AG10803 (cell line): Measurements from ENCODE around the gene ZNF316.

Source experiments
- DNase-seq: peaks from one replicate; pipeline ENCODE4 v3.0.0; 2010; ENCODE audit warnings: low read depth
- H3K4me3 ChIP-seq: 2 replicates; pipeline ENCODE4 v1.5.1; 2011; ENCODE audit warnings: mild to moderate bottlenecking, low read length, control low read depth
- TF ChIP-seq, protein P1 (sequence below): conservative IDR thresholded peaks from 2 replicates; pipeline ENCODE4 v1.5.1; 2011; ENCODE audit warnings: mild to moderate bottlenecking, low read length, control low read depth, inconsistent platforms

ZNF316 gene

DNA sequence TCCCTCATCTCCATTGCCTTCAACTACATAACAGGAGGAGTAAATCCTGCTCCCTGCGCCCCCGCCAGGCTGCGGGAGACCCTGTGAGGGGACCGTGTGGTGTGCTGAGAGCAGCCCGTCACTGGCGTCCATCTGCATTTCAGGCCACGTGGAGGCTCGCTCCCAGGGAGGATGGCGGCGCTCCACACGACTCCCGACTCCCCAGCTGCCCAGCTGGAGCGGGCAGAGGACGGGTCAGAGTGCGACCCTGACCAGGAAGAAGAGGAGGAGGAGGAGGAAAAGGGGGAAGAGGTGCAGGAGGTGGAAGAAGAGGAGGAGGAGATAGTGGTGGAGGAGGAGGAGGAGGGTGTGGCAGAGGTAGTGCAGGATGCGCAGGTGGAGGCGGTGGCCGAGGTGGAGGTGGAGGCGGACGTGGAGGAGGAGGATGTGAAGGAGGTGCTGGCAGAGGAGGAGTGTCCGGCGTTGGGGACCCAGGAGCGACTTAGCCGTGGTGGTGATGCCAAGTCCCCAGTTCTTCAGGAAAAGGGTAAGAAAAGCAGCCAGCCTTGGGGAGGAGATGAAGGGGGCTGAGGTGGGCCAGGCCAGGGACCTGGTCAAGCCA is 5.2 kb downstream of the ZNF316 start:
- TF ChIP-seq, protein P1, sequence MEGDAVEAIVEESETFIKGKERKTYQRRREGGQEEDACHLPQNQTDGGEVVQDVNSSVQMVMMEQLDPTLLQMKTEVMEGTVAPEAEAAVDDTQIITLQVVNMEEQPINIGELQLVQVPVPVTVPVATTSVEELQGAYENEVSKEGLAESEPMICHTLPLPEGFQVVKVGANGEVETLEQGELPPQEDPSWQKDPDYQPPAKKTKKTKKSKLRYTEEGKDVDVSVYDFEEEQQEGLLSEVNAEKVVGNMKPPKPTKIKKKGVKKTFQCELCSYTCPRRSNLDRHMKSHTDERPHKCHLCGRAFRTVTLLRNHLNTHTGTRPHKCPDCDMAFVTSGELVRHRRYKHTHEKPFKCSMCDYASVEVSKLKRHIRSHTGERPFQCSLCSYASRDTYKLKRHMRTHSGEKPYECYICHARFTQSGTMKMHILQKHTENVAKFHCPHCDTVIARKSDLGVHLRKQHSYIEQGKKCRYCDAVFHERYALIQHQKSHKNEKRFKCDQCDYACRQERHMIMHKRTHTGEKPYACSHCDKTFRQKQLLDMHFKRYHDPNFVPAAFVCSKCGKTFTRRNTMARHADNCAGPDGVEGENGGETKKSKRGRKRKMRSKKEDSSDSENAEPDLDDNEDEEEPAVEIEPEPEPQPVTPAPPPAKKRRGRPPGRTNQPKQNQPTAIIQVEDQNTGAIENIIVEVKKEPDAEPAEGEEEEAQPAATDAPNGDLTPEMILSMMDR = no peak
- no peak for DNase-seq
- H3K4me3 ChIP-seq = no peak overlapping the region

DNA sequence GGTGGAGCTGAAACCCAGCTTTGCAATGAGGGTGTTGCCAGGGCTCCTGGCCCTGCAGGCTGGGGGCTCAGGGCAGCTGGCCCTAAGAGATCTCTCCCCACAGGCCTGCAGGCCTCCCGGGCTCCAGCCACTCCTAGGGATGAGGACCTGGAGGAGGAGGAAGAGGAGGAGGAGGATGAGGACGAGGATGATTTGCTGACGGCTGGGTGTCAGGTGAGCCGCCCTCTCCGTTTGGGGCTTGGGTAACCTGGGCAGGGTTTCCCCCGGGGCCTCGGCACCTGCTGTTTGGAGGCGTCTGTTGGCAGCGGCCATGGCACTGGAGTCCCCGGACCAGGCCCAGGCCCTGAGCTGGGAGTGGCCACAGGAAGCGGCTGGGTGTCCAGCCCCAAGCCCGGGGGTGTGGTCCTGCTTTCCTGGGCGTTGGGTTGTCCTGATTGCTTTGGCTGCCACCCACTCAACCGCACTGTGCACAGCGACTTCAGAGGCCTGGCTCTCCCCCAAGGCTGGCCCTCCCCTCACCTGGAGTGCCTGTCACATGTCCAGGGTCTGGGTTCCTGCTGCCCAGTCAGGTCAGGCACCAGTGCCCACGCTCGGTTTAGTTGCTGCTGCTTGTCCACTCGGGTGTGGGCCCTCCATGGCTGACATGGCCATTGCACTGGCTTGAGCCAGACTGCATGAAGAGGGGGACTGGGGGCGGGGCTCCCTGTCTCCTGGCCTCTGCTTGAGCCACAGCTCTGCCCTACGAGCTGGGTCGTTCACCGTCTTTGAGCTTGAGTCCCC is 5.9 kb downstream of the ZNF316 start:
- no peak for DNase-seq
- no peak overlapping the region for H3K4me3 ChIP-seq
- TF ChIP-seq, protein P1 = no peak

DNA sequence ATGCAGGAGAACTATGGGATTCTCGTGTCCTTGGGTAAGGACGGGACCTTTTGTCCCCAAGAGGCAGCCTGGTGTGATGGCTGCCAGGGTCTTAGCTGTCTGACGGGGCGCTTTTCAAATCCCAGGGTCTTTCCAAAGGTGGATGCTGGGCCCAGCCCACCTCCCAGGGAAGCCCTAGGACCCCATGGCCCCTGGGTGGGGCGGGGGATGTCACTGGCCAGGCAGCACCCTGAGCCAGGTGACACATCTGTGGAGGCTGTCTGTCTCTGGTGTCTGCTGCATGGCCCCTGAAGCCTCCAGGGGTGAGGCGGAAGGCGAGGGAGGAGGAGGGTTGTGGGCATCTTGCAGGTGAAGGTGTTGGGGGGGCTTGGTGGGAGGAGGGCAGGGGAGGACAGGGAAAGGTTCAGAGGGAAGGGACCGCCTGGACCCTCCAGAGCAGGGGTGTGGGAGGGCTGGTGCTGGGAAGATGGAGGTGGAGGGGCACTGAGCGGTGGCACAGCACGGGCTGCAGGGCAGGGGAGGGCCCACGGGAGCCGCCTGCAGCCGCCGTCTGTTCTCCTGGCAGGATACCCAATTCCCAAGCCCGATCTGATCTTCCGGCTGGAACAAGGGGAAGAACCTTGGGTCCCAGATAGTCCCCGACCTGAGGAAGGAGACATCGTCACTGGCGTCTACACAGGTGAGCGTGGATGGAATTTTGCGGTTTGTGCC is 7.0 kb downstream of the ZNF316 start:
- H3K4me3 ChIP-seq = no peak overlapping the region
- no peak for DNase-seq
- TF ChIP-seq, protein P1 = no peak

DNA sequence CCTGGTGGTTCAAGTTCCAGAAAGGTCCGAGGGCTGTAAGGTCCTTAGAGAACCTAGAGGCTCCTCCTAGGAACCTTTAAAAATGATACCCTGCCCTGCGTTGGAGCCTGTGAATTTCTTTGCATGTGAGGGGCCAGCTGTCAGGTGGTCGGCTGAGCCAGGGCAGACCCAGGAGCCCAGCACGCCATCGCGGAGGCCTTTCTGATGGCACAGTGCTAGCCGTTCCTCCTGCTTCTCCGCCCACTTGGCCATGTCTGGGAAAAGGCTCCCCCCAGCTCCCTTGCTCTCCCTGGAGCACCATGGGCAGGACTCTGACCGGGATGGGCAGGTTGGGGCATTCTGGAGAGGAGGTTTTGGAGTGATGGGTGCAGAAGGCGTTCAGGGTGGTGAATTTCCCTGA is 7.6 kb downstream of the ZNF316 start:
- no peak overlapping the region for H3K4me3 ChIP-seq
- DNase-seq = no peak
- TF ChIP-seq, protein P1 = no peak

DNA sequence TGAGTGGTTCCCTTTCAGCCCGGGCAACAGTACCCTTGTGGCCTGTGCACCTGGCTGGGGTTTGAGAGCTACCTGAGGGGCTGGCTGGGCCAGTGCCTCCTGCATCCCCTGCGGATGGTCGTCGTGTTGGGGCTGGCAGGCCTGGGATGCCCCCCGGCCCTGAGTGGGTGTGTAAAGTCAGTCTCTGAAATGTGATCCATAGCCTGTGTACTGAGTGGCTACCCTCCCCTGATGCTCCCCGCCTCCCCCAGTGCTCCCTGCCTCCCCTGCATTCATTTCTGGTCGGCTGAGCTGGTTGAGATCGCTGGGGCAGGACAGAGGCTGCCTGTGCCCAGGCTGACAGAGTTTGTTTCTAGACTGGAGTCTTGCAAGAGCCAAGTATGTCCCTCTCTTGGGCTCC is 9.3 kb downstream of the ZNF316 start:
- TF ChIP-seq, protein P1 = no peak
- DNase-seq = no peak
- H3K4me3 ChIP-seq = no peak overlapping the region

DNA sequence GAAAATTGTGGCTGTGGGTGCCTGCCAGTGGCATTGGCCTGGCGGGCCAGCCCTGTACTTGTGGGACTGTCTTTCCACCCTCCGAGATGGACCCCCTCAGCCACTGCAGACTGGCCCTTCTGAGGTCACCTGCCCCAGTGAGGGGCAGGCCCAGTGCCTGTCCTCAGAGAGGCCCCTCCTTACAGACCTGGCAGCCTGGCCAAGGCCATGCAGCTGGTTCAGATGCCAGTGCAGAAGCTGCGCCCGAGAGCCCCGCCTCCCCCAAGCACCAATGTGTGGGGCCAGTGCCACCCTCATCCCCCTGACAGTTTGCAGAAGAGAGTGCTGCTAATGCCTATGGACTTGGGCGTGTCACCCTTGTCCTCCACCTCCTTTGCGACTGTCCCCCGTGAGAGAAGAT is 10.0 kb downstream of the ZNF316 start:
- no peak for DNase-seq
- no peak overlapping the region for H3K4me3 ChIP-seq
- TF ChIP-seq, protein P1 = no peak
